ENCODE measurements around the gene ANKRD30B.

The ANKRD30B gene

DNA sequence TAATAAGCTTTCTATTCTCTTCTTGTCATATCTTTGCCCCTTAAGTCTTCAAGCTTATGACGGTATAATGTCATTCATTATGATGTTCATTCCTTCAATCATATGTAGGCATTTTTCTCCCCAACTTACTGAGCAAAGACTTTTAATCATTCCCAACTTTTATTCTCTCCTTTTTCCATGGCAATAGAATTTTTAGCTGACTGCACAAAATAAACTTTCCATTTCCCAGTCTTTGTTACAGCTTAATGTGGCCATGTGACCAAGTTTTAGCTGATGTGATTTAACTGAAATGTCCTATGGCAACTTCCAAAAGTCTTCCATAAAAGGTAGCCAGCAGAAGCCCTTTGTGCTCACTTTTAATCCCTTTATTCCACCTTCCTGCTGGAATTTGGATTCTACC is 152.5 kb downstream of the ANKRD30B start:
- TF ChIP-seq POLR2A (IDR thresholded peaks at IDR 0.05; ENCODE audit: low read depth, low read length) = no peak
- no peak for TF ChIP-seq TAF1 (IDR thresholded peaks at IDR 0.05; ENCODE audit: borderline replicate concordance, low read depth, low read length)
- TF ChIP-seq POLR2AphosphoS5 (IDR thresholded peaks at IDR 0.05; ENCODE audit: low read depth, low read length) = no peak
- FAIRE-seq = no peak
- no peak for DNase-seq (ENCODE audit: insufficient read length)

Measured in GM12892 (cell line).